ENCODE measurements around the gene COL9A3. TPM values are rescaled to one million over a fixed set of nuclear protein-coding genes. Genes with fewer than 3 reads are reported as not detected.
A peak's percentile ranks its signal among the peaks of the same experiment; 100 is the strongest.

Gene COL9A3
- total RNA-seq, 1 donor from 2014 or later = 10.5 TPM

DNA sequence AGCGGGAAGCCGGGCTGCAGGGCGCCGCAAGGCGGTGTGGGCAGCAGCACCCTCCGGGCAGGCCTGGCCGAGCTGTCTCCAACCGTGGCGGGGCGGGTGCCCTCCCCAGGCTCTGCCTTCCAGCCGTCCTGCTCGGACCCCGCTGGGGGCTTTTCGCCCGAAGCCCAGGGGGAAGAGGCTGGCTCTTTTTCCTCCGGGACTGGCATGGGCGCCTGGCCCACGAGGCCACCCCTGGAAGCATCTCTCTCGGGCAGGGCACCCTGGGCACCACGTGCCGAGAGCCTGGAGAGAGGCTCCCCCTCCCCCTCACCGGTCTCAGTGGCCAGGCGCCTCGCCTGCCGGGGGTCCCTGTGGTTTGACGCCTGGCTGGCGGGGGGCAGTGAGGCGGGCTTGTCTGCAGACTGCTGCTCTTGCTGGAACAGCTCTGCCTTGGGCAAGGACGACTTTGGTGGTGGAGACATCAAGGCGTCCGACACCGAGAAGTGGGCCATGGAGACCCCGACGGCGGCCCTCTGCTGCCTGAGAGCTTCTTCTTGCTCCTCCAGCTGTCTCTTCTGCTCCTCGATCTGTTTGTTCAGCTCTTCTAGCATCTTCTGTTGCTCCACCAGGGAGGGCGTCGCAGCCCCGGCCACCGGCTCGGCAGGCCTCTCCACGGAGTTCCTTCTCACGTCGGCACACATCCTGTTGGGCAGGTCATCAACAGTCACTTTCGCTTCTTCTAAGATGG is 64.2 kb downstream of the COL9A3 start:
- peaks cover 3% of the 10 kb centered on the region for H3K27me3 ChIP-seq
- TF ChIP-seq CTCF (IDR thresholded peaks at IDR 0.05) = no peak
- TF ChIP-seq EZH2phosphoT487 (IDR thresholded peaks at IDR 0.05) = no peak
- no peak for TF ChIP-seq EZH2 (IDR thresholded peaks at IDR 0.05)
- H3K27ac Mint-ChIP-seq = peak overlapping the region; percentile 11
- no peaks in the 10 kb centered on the region for H4K20me1 ChIP-seq (ENCODE audit: low read depth)
- H3K4me2 ChIP-seq = no peak overlapping the region
- H3K9me3 ChIP-seq (ENCODE audit: low read depth) = no peaks in the 10 kb centered on the region
- no peaks in the 10 kb centered on the region for H3K36me3 ChIP-seq
- peaks cover 5% of the 10 kb centered on the region for H3K4me1 Mint-ChIP-seq
- peak overlapping the region; percentile 50 for H3K4me3 Mint-ChIP-seq
- H3K79me2 ChIP-seq (ENCODE audit: low read depth) = no peaks in the 10 kb centered on the region
- no peak overlapping the region for H3K4me3 ChIP-seq
- no peak overlapping the region for H3K9ac ChIP-seq
- no peak for DNase-seq (ENCODE audit: low spot score)
- no peaks in the 10 kb centered on the region for H3K9me3 Mint-ChIP-seq
- no peak overlapping the region for H3K27ac ChIP-seq
- H2AFZ ChIP-seq (replicated peaks) = no peak overlapping the region
- H3K36me3 Mint-ChIP-seq = peaks cover 12% of the 10 kb centered on the region
- peaks cover 15% of the 10 kb centered on the region for H3F3A ChIP-seq (ENCODE audit: low read depth)
- H3K4me1 ChIP-seq = peaks cover 9% of the 10 kb centered on the region
- peaks cover 7% of the 10 kb centered on the region for H3K27me3 Mint-ChIP-seq (ENCODE audit: insufficient read depth, low read depth)

DNA sequence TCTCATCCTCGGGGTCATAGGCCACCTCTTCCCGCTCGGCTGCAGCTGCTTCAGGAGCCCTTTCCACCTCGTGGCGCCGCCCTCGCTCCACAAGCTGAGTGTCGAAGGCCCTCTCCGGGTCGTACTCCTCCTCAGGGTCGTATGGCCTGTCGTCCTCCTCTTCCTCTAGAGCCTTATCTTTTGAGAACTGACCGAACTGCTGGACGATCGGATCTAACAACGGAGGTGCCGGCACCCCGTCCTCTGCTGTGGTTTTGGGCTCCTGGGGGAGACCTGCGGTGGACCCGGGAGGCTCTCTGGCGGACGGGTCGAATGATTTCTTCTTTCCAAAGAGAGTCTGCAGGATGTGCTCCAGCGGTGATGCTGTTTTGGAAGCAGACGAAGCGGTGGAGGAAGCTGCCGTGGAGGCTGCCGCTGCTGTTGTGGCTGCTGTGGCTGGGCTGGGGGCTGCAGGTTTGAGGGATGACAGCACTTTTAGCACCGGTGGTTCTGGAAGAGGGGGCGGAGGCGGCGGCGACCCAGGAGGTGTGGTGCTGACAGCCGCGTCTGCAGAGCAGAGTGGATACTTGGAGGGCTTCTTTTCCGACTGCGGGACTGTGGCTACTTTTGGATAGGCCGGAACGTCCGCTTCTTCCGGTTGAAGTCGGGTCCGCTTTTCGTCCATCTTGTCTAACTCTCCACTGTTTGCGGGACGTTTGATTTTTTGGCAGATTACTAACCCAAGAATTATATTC is 65.0 kb downstream of the COL9A3 start:
- peaks cover 9% of the 10 kb centered on the region for H3F3A ChIP-seq (ENCODE audit: low read depth)
- H3K9me3 ChIP-seq (ENCODE audit: low read depth) = no peaks in the 10 kb centered on the region
- peak overlapping the region; percentile 24 for H3K4me3 Mint-ChIP-seq
- no peak overlapping the region for H3K4me2 ChIP-seq
- TF ChIP-seq CTCF (IDR thresholded peaks at IDR 0.05) = no peak
- TF ChIP-seq EZH2 (IDR thresholded peaks at IDR 0.05) = no peak
- TF ChIP-seq EZH2phosphoT487 (IDR thresholded peaks at IDR 0.05) = no peak
- no peak overlapping the region for H3K4me3 ChIP-seq
- H3K9ac ChIP-seq = no peak overlapping the region
- H3K4me1 Mint-ChIP-seq = peaks cover 4% of the 10 kb centered on the region
- no peaks in the 10 kb centered on the region for H4K20me1 ChIP-seq (ENCODE audit: low read depth)
- no peaks in the 10 kb centered on the region for H3K36me3 ChIP-seq
- no peak overlapping the region for H3K27ac ChIP-seq
- H3K27me3 Mint-ChIP-seq (ENCODE audit: insufficient read depth, low read depth) = peaks cover 7% of the 10 kb centered on the region
- no peaks in the 10 kb centered on the region for H3K79me2 ChIP-seq (ENCODE audit: low read depth)
- H3K9me3 Mint-ChIP-seq = no peaks in the 10 kb centered on the region
- H2AFZ ChIP-seq (replicated peaks) = no peak overlapping the region
- peaks cover 19% of the 10 kb centered on the region for H3K36me3 Mint-ChIP-seq
- peaks cover 9% of the 10 kb centered on the region for H3K4me1 ChIP-seq
- DNase-seq (ENCODE audit: low spot score) = no peak
- peak overlapping the region; percentile 11 for H3K27ac Mint-ChIP-seq
- H3K27me3 ChIP-seq = peaks cover 3% of the 10 kb centered on the region

- Histone ChIP-seq H3K27me3 (peaks cover 3% of the 10 kb centered on the region), H3K9ac (no peak overlapping the region), H3K79me2 (ENCODE audit: low read depth) (no peaks in the 10 kb centered on the region), H3F3A (ENCODE audit: low read depth) (peaks cover 11% of the 10 kb centered on the region), H3K4me2 (no peak overlapping the region), H3K27ac (no peak overlapping the region), H4K20me1 (ENCODE audit: low read depth) (no peaks in the 10 kb centered on the region), H3K36me3 (no peaks in the 10 kb centered on the region), H3K4me3 (no peak overlapping the region), H2AFZ (replicated peaks) (no peak overlapping the region), H3K4me1 (peaks cover 9% of the 10 kb centered on the region), H3K9me3 (ENCODE audit: low read depth) (no peaks in the 10 kb centered on the region)
- no peak for TF ChIP-seq EZH2phosphoT487 (IDR thresholded peaks at IDR 0.05)
- no peak for TF ChIP-seq CTCF (IDR thresholded peaks at IDR 0.05)
- no peak for TF ChIP-seq EZH2 (IDR thresholded peaks at IDR 0.05)
- Mint-ChIP-seq H3K36me3 (peaks cover 24% of the 10 kb centered on the region), H3K27ac (no peak overlapping the region), H3K9me3 (no peaks in the 10 kb centered on the region), H3K27me3 (ENCODE audit: insufficient read depth, low read depth) (peaks cover 7% of the 10 kb centered on the region), H3K4me1 (peaks cover 4% of the 10 kb centered on the region), H3K4me3 (no peak overlapping the region)
- DNase-seq (ENCODE audit: low spot score) = no peak
Observed at GRCh38 chr20:62882426-62882825, 65.6 kb downstream of the COL9A3 start.

Measured in neural progenitor cell (in vitro differentiated cells).